Memory B cell (primary cell): Measurements from ENCODE around the gene HSPG2.

Experiments used
- ATAC-seq: fragments of 150-1000 bp; cut with Tn5 transposase; 2 replicates; pipeline ENCODE4 v1.10.0; 2021; ENCODE audit warnings: low read depth, mild to moderate bottlenecking, moderate library complexity
- DNase-seq, 2 donors: peaks; one replicate each; pipeline ENCODE4 v3.0.0; 2022; ENCODE audit warnings: low spot score in 2 of 2
- H3K27ac Mint-ChIP-seq: one replicate; pipeline ENCODE4 v1.8.0; 2022; ENCODE audit warnings: mild to moderate bottlenecking, moderate library complexity, mixed read lengths
- H3K27me3 Mint-ChIP-seq: one replicate; pipeline ENCODE4 v1.8.0; 2022; ENCODE audit warnings: mixed read lengths
- H3K36me3 Mint-ChIP-seq: one replicate; pipeline ENCODE4 v1.8.0; 2022; ENCODE audit warnings: mild to moderate bottlenecking, mixed read lengths
- H3K4me1 Mint-ChIP-seq: one replicate; pipeline ENCODE4 v1.8.0; 2022; ENCODE audit warnings: mixed read lengths
- H3K4me3 Mint-ChIP-seq: one replicate; pipeline ENCODE4 v1.8.0; 2022; ENCODE audit warnings: mild to moderate bottlenecking, moderate library complexity, mixed read lengths
- H3K9me3 Mint-ChIP-seq: one replicate; pipeline ENCODE4 v1.8.0; 2022; ENCODE audit warnings: mixed read lengths

Gene HSPG2

GRCh38 chr1:21906173-21907078 lies 30.7 kb downstream of the HSPG2 start:
- H3K36me3 Mint-ChIP-seq = no peaks in the 10 kb centered on the region
- H3K27ac Mint-ChIP-seq = no peak overlapping the region
- H3K9me3 Mint-ChIP-seq = no peaks in the 10 kb centered on the region
- ATAC-seq (no peak), DNase-seq (no peak)
- peaks cover 8% of the 10 kb centered on the region for H3K4me1 Mint-ChIP-seq
- no peak overlapping the region for H3K4me3 Mint-ChIP-seq
- H3K27me3 Mint-ChIP-seq = peaks cover 4% of the 10 kb centered on the region

- Mint-ChIP-seq H3K27ac (no peak overlapping the region), H3K36me3 (no peaks in the 10 kb centered on the region), H3K4me3 (no peak overlapping the region), H3K9me3 (no peaks in the 10 kb centered on the region), H3K4me1 (peaks cover 4% of the 10 kb centered on the region), H3K27me3 (peaks cover 4% of the 10 kb centered on the region)
- ATAC-seq (no peak), DNase-seq (no peak)
Observed at GRCh38 chr1:21904704-21905520, 32.2 kb downstream of the HSPG2 start.

- ATAC-seq = no peak
- Mint-ChIP-seq H3K4me3 (no peak overlapping the region), H3K9me3 (no peaks in the 10 kb centered on the region)
Observed at GRCh38 chr1:21904454-21904703, 32.7 kb downstream of the HSPG2 start.

GRCh38 chr1:21903638-21904453 lies 33.3 kb downstream of the HSPG2 start:
- no peak overlapping the region for H3K27ac Mint-ChIP-seq
- H3K27me3 Mint-ChIP-seq = peaks cover 4% of the 10 kb centered on the region

More at GRCh38 chr1:21904454-21904703, 32.7 kb downstream of the HSPG2 start:
- Mint-ChIP-seq H3K4me1 (no peaks in the 10 kb centered on the region), H3K27me3 (peaks cover 4% of the 10 kb centered on the region), H3K27ac (no peak overlapping the region), H3K36me3 (no peaks in the 10 kb centered on the region)
- no peak for DNase-seq

GRCh38 chr1:21902026-21903012 lies 34.8 kb downstream of the HSPG2 start:
- Mint-ChIP-seq H3K4me1 (no peaks in the 10 kb centered on the region), H3K4me3 (no peak overlapping the region), H3K9me3 (no peaks in the 10 kb centered on the region), H3K36me3 (no peaks in the 10 kb centered on the region), H3K27ac (no peak overlapping the region), H3K27me3 (peaks cover 4% of the 10 kb centered on the region)
- no peak for ATAC-seq
- DNase-seq = no peak

More at GRCh38 chr1:21903638-21904453, 33.3 kb downstream of the HSPG2 start:
- ATAC-seq (no peak), DNase-seq (no peak)
- H3K36me3 Mint-ChIP-seq = no peaks in the 10 kb centered on the region
- no peaks in the 10 kb centered on the region for H3K4me1 Mint-ChIP-seq
- H3K9me3 Mint-ChIP-seq = no peaks in the 10 kb centered on the region
- H3K4me3 Mint-ChIP-seq = no peak overlapping the region

- Mint-ChIP-seq H3K27ac (no peak overlapping the region), H3K4me1 (no peaks in the 10 kb centered on the region), H3K27me3 (peaks cover 4% of the 10 kb centered on the region), H3K9me3 (no peaks in the 10 kb centered on the region), H3K4me3 (no peak overlapping the region), H3K36me3 (no peaks in the 10 kb centered on the region)
- DNase-seq (no peak), ATAC-seq (no peak)
Observed at GRCh38 chr1:21901473-21901847, 35.6 kb downstream of the HSPG2 start.

GRCh38 chr1:21900766-21901472 lies 36.2 kb downstream of the HSPG2 start:
- Mint-ChIP-seq H3K27ac (no peak overlapping the region), H3K9me3 (no peaks in the 10 kb centered on the region), H3K4me1 (no peaks in the 10 kb centered on the region), H3K36me3 (no peaks in the 10 kb centered on the region), H3K4me3 (no peak overlapping the region), H3K27me3 (peaks cover 4% of the 10 kb centered on the region)
- no peak for DNase-seq
- no peak for ATAC-seq

GRCh38 chr1:21899987-21900386 lies 37.1 kb downstream of the HSPG2 start:
- Mint-ChIP-seq H3K9me3 (no peaks in the 10 kb centered on the region), H3K36me3 (no peaks in the 10 kb centered on the region), H3K4me3 (no peak overlapping the region), H3K27me3 (no peaks in the 10 kb centered on the region), H3K4me1 (no peaks in the 10 kb centered on the region), H3K27ac (no peak overlapping the region)
- DNase-seq (no peak), ATAC-seq (no peak)

GRCh38 chr1:21899267-21899810 lies 37.8 kb downstream of the HSPG2 start:
- no peak overlapping the region for H3K27ac Mint-ChIP-seq
- no peaks in the 10 kb centered on the region for H3K9me3 Mint-ChIP-seq
- no peaks in the 10 kb centered on the region for H3K4me1 Mint-ChIP-seq
- DNase-seq (no peak), ATAC-seq (no peak)
- no peaks in the 10 kb centered on the region for H3K36me3 Mint-ChIP-seq
- H3K4me3 Mint-ChIP-seq = no peak overlapping the region
- H3K27me3 Mint-ChIP-seq = no peaks in the 10 kb centered on the region

GRCh38 chr1:21898326-21899200 lies 38.5 kb downstream of the HSPG2 start:
- no peaks in the 10 kb centered on the region for H3K4me1 Mint-ChIP-seq
- no peak for DNase-seq

GRCh38 chr1:21897844-21898243 lies 39.3 kb downstream of the HSPG2 start:
- H3K27ac Mint-ChIP-seq = no peak overlapping the region
- H3K4me1 Mint-ChIP-seq = no peaks in the 10 kb centered on the region
- no peak for ATAC-seq
- H3K27me3 Mint-ChIP-seq = peaks cover 4% of the 10 kb centered on the region
- no peaks in the 10 kb centered on the region for H3K36me3 Mint-ChIP-seq
- no peak overlapping the region for H3K4me3 Mint-ChIP-seq
- H3K9me3 Mint-ChIP-seq = no peaks in the 10 kb centered on the region
- no peak for DNase-seq

More at GRCh38 chr1:21898326-21899200, 38.5 kb downstream of the HSPG2 start:
- Mint-ChIP-seq H3K36me3 (no peaks in the 10 kb centered on the region), H3K27me3 (peaks cover 4% of the 10 kb centered on the region), H3K9me3 (no peaks in the 10 kb centered on the region), H3K27ac (no peak overlapping the region), H3K4me3 (no peak overlapping the region)
- no peak for ATAC-seq
